ENCODE measurements around the gene TRAPPC1.
A peak's percentile ranks its signal among the peaks of the same experiment; 100 is the strongest.

The TRAPPC1 gene

DNA sequence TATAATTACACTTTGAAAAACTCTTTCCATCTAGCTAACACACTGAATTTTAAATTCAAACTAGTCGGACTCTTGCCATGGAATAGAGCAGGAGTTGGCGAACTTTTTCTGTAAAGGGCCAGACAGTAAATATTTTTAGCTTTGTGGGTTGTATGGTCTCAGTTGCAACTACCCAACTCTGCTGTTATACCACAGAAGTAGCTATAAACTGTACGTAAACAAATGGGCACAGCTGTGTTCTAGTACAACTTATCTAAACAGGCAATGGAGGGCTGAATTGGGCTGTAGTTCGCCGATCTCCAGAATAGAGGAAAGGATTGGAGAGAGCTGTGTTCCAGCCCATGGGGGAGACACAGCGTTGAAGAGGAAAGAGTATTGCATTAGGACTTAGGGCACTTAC is 9.0 kb upstream of the TRAPPC1 start:
- no peak for DNase-seq (ENCODE audit: low spot score)

DNA sequence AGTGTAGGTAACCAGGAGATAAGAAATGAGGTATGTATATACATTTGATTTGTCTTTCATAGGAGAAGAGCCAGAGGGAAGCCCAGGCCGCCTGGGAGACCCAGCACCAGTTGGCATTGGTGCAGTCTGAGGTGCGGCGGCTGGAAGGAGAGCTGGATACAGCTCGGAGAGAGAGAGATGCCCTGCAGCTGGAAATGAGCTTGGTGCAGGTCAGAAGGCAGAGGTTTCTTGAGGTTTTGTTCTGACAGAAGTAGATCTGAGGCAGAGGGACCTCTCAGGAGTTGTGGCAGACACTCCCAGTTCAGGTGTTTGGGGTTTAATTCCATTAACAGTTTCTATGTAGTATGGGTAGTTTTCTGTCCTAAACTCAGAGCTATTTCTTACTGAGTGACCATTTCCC is 8.3 kb upstream of the TRAPPC1 start:
- no peak for DNase-seq (ENCODE audit: low spot score)

DNA sequence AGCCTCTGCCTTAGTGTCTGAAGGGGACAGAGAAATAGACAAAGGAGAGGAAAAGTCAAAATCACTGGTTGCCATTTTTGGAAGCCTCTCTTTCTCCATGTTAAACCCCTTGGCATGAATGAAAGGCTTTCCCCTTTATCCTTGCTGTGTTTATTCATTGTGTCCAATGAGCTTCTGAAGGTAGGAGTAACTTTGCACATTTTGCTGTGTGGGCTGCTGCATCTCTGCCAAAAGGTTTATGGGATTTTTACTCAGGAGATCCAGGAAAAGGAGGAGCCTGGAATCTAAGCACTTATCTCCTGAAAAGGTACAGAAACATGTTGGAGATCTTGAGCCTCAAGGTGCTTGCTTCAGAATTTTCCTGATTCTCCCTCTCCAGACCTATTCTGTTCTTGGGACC is 4.1 kb upstream of the TRAPPC1 start:
- no peak for DNase-seq (ENCODE audit: low spot score)

- DNase-seq (ENCODE audit: low spot score), result peak; percentile 44
Measured at GRCh38 chr17:7932949-7933348, 1.2 kb upstream of the TRAPPC1 start.

DNA sequence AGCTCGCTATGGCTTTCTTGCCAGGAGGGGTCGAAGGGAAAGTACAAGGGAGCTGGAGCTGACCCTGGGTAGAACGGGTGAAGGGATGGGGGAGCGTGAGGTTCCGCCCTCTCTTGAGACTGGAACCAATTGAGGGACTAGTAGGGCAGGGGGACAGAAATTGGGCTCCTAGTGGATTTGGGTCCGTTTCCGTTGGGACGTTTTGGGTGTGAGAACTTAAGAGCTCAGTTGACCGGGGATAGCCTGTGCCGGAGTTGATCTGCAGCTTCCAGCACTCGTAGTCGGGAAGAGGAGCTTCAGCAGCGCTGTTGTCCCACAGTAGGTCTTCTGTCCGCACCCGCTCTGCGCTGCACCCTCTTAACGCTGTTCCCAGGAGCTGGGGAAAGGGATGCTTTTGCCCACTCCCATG is 741 bp upstream of the TRAPPC1 start:
- peak; percentile 32 for DNase-seq (ENCODE audit: low spot score)

GRCh38 chr17:7930841-7931631 is 710 bp downstream of the TRAPPC1 start:
- DNase-seq (ENCODE audit: low spot score), result peak; percentile 24

DNA sequence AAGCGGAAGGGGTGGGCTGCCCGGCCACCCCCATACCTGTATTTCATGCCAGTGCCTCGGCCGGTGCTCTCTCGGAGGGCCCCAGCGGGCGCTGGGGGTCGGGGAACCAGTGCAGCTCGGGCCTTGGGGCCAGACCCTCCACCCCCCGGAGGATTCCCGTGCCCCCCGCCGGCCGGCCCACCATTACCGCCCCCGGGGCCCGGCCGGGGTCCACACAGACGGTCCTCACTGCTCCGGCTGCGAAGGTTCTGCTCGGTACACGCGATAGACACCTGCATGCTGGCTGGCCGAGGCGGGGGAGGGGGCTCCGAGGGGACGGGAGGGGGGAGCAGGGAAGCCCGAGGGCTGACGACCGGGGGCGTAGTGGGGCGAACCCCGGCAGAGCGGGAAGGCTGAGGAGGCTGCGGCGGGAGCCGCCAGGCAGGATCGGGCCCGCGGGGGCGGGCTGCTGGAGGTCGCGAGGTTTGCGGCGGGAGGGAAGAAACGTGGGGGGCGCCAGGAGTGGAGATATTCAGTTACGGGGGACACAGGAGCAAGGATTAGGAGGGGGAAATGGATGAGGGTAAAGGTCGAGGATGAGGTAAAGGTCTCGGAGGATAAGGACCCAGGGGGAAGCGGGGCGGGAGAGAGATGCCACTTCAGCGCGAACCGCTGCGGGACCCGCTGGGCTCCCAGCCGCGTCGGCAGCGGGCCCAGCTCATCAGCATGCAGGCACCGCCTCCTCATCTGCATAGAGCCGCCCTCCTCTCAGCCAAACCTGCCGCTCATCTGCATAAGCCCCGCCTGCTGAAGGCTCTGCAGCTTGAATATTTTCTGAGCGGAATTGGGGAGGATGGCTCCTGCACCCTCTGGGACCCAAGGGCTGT is 2.4 kb downstream of the TRAPPC1 start, which contains the start of gene KCNAB3:
Gene KCNAB3 (minus strand): TSS at position 699 of the 866 bp plus-strand sequence. CDS start 421 bp downstream, at position 278.
- DNase-seq (ENCODE audit: low spot score), result peak; percentile 80

DNA sequence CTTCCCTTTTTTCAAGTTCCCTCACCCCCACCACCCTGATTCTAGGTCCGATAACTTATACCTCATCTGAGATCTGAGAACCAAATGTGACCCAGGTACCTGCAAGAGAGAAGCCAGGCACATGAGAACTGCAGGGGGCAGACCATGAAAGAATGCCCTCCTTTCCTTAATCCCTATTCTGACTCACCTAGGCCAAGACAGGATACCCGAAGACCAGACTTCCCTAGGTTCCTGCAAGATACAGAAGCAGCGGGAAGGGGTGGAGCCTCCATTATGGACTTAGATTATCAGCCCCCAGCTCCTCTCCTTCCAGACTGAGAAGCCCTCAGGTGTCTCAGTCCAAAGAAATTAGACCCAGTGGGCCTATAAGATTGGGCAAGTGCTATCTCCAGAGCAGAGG is 4.2 kb downstream of the TRAPPC1 start:
- no peak for DNase-seq (ENCODE audit: low spot score)

GRCh38 chr17:7922845-7923628 is 8.7 kb downstream of the TRAPPC1 start:
- DNase-seq (ENCODE audit: low spot score), result no peak

GRCh38 chr17:7922269-7922844 is 9.4 kb downstream of the TRAPPC1 start:
- DNase-seq (ENCODE audit: low spot score), result no peak

DNA sequence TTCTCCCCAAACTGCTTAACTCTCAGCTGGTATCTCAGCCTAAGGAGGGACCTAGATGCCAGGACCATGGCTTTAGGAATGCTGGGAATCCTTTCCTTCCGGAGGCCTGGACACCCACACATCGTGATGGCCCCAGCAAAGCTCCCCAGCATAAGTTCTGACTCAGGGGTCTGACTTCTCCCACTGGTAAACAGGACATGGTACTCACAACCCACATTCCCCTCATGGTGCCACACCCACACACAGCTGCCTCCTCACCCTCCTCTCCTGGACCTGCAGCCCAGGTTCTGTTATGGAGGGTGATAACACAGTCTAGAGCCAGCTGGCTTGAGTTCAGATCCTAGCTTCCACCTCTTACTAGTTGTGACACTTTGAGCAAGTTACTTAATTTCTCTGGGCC is 14.9 kb downstream of the TRAPPC1 start:
- DNase-seq (ENCODE audit: low spot score), result no peak

- no peak for DNase-seq (ENCODE audit: low spot score)
Measured at GRCh38 chr17:7916385-7916682, 15.4 kb downstream of the TRAPPC1 start.

DNA sequence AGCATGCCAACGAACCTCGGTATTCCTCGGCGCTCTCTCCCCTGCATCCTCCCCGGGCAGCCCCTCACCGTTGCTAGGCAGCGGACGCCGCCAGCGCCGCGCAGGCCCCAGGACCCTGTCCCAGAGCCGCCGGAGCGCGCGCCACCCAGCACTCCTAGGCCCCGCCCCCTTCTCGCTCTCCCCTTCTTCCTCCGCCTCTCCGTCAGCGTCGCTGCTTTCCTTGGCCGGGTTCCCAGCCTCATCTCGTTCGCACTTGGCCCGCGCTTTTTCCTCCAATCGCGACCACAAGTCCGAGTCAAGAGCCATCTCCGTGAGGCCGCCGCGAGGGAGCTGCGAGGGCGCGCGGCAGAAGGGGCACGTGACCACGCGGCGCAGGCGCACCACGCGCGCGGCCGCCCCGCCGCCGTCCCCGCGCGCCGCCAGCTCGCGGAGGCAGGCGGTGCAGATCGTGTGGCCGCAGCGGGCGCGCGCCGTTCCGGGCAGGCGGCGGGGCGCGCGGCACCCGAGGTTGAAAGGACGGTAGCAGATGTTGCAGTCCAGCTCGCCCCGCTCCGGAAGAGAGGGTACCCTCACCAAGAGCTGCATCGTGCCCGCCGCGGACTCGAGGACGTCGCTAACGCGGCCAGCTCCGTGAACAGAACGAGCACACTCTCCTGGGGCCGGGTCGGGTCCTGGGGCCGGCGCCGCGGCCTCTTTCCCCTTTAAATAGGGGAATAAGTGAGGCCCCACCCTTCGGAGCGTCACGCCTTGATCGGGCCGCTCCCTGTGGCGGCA is 15.9 kb downstream of the TRAPPC1 start, which contains the start of gene RNF227:
Gene RNF227 (minus strand): TSS at position 679 of the 774 bp plus-strand sequence. CDS start 94 bp downstream, at position 585.
- peak; percentile 98 for DNase-seq (ENCODE audit: low spot score)

DNA sequence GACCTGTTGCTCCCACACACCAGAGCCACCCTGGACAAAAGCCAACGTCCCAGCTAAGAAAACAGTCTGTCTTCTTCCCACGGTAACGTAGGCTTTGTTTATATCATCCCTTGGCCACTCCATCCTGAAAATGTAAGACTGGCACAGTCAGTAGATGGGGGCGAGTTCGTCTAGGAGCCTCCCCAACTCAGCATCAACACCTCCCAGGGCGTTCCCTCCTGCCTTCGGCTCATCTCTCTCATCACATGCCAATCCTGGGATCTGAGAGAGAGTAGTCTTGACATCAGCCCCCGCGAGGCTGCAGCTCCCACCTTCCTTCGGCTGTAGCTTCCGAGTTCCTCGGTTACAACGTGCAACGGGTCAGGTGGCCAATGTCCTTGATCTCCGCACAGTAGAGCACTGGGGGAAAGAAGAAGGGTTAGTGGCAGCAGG is 16.6 kb downstream of the TRAPPC1 start:
- no peak for DNase-seq (ENCODE audit: low spot score)

DNA sequence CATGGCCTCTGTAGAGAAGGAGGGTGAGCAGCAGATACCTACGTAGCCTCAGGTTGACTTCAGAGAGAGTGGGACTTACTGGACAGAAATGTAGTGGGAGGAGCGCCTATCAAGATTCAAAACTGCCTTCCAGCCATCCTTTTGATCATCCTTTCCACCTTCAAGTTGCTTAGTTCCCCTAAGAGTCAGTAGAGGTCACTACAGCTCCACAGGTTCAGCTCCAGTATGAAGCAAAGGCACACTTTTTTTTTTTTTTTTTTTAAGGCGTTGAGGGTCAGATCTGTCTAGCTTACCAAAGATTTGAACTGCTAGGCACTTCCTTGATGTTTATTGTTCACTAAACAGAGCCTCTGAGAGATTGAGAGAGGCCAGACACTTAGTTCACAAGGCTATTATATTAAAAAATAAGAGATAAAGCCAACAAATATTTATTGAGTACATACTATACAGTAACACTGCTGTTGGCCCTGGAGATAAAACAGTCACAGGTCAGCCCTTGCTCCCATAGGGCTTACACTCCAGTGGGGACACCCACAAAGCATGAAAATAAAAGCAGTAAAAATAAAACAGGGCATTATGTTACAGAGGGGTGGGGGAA is 18.7 kb downstream of the TRAPPC1 start:
- peak; percentile 83 for DNase-seq (ENCODE audit: low spot score)

DNA sequence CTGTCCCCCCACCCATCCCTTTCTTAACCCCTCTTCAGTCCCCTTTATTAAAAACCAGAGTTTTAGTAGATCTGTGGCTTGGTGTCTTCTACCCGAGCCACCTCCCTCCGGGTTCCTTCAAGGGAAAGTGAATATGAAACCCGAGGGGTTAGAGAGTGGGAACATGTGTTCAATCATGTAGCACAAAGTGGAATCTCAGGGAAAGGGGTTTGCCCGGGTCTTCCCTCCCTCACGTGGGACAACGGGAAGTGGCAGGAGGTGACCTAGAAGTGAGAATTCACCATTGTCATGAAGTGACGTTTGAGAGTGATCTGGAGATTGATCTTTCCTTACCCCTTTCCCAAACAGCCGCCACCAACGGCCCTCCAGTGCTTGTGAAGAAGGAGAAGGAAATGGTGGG is 20.6 kb downstream of the TRAPPC1 start:
- no peak for DNase-seq (ENCODE audit: low spot score)

DNA sequence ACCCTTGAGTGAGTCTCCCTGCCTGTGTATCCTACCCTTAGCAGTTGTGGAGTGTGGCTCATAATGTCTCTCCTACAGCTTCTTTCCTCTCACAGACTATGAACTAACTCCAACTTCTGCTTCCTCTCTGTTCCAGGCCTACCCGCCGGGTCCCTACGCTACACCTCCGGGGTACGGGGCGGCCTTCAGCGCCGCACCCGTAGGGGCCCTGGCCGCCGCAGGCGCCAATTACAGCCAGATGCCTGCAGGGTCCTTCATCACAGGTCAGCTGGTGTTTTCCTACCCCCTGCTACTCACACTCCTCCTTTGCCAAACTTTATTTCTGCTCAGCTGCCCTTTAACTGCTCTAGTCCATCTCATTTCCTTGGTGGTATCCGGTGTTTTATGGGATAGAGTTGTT is 21.0 kb downstream of the TRAPPC1 start:
- no peak for DNase-seq (ENCODE audit: low spot score)

DNA sequence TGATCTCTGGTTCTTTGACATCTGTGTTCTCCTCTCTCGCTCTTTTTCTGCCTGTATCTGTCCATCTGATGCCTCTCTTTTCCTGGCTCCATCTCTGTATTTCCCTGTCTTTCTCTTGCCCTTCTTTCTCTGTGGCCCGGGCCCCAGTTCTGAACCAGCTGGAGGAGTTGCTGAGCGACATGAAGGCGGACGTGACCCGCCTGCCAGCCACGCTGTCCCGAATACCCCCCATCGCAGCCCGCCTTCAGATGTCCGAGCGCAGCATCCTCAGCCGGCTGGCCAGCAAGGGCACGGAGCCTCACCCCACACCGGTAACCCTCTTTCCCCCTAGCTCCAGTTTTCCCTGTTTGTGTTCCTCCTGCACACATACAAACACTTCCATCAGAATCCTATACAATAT is 21.5 kb downstream of the TRAPPC1 start:
- DNase-seq (ENCODE audit: low spot score), result no peak

GRCh38 chr17:7909089-7909488 is 22.7 kb downstream of the TRAPPC1 start:
- no peak for DNase-seq (ENCODE audit: low spot score)

Data from SK-N-DZ (cell line).